SK-N-SH (cell line): ENCODE data around the gene B3GAT3. TPM values are rescaled to one million over a fixed set of nuclear protein-coding genes. Genes with fewer than 3 reads are reported as not detected.

Experiments
- CTCF ChIA-PET: fragments of 300-600, 350-600 bp; formaldehyde crosslinking; extraction: SDS; loops from one replicate; lab custom pipeline; 2021; lab: Yijun Ruan, JAX
- POLR2A ChIA-PET: fragments of 350-600 bp; sonication (Branson Sonifier 250); formaldehyde crosslinking; extraction: SDS; loops from one replicate; lab custom pipeline; 2020; ENCODE audit warnings: antibody characterized with exemption, inconsistent platforms; lab: Yijun Ruan, JAX
- DNase-seq: peaks from one replicate; pipeline ENCODE4 v3.0.0; 2012
- H2AFZ ChIP-seq: fragments of 200-600 bp; sonication (generic); 2 replicates; pipeline ENCODE4 v1.8.1; 2016; ENCODE audit warnings: antibody characterized with exemption, mild to moderate bottlenecking, low read depth
- H3F3A ChIP-seq: fragments of 200-600 bp; sonication (generic); replicated peaks from 2 replicates; pipeline ENCODE3; 2016; ENCODE audit warnings: antibody characterized with exemption, mild to moderate bottlenecking; ENCODE audit not compliant: insufficient read depth
- H3K27ac ChIP-seq, 2 experiments: fragments of 200-500 bp in 1 of 2; fragments of 200-600 bp in 1 of 2; sonication (Bioruptor generic) in 1 of 2; sonication (generic), shearing (Covaris generic) in 1 of 2; 2 replicates each; pipeline versions ENCODE4 v1.5.1 to v1.6.1; 2014 to 2016; ENCODE audit warnings: low read depth in 2 of 2, inconsistent platforms in 1 of 2, low read length in 1 of 2, mild to moderate bottlenecking in 1 of 2, mixed read lengths in 1 of 2
- H3K27me3 ChIP-seq: fragments of 200-600 bp; sonication (generic), shearing (Covaris generic); 2 replicates; pipeline ENCODE4 v1.6.1; 2016; ENCODE audit warnings: mixed run types; ENCODE audit not compliant: insufficient read depth
- H3K36me3 ChIP-seq, 2 experiments: fragments of 200-500 bp in 1 of 2; fragments of 200-600 bp in 1 of 2; sonication (Bioruptor generic) in 1 of 2; sonication (generic) in 1 of 2; replicated peaks in 1 of 2; 2 replicates each; pipeline versions ENCODE3 to v1.5.1; 2014 to 2016; ENCODE audit warnings: low read length in 1 of 2, mild to moderate bottlenecking in 1 of 2; ENCODE audit not compliant: insufficient read depth in 2 of 2, control insufficient read depth in 1 of 2
- H3K4me1 ChIP-seq, 2 experiments: fragments of 200-500 bp in 1 of 2; fragments of 200-600 bp in 1 of 2; sonication (Bioruptor generic) in 1 of 2; sonication (generic), shearing (Covaris generic) in 1 of 2; 2 replicates each; pipeline versions ENCODE4 v1.5.1 to v1.6.1; 2014 to 2016; ENCODE audit warnings: low read depth in 1 of 2, low read length in 1 of 2, mixed run types in 1 of 2; ENCODE audit not compliant: insufficient read depth in 2 of 2, control insufficient read depth in 1 of 2
- H3K4me2 ChIP-seq: fragments of 200-600 bp; sonication (generic), shearing (Covaris generic); 2 replicates; pipeline ENCODE4 v1.6.1; 2017; ENCODE audit warnings: mixed run types
- H3K4me3 ChIP-seq, 2 experiments: fragments of 200-500 bp in 1 of 2; fragments of 200-600 bp in 1 of 2; sonication (Bioruptor generic) in 1 of 2; sonication (generic), shearing (Covaris generic) in 1 of 2; 2 replicates each; pipeline versions ENCODE4 v1.5.1 to v1.8.1; 2014 to 2016; ENCODE audit warnings: low read depth in 2 of 2, inconsistent platforms in 1 of 2, low read length in 1 of 2, mild to moderate bottlenecking in 1 of 2, mixed read lengths in 1 of 2, moderate library complexity in 1 of 2
- H3K79me2 ChIP-seq: fragments of 200-600 bp; sonication (generic); 2 replicates; pipeline ENCODE4 v1.8.1; 2017; ENCODE audit warnings: mild to moderate bottlenecking; ENCODE audit not compliant: insufficient read depth
- H3K9ac ChIP-seq: fragments of 200-600 bp; sonication (generic); 2 replicates; pipeline ENCODE4 v1.6.1; 2017; ENCODE audit warnings: mixed run types
- H3K9me2 ChIP-seq: fragments of 200-600 bp; sonication (generic); 2 replicates; pipeline ENCODE4 v1.6.1; 2017; ENCODE audit warnings: mixed run types
- H3K9me3 ChIP-seq: fragments of 200-600 bp; sonication (generic); 2 replicates; pipeline ENCODE4 v1.6.1; 2017; ENCODE audit warnings: mixed run types, mild to moderate bottlenecking, moderate library complexity
- H4K20me1 ChIP-seq: fragments of 200-600 bp; sonication (generic); 2 replicates; pipeline ENCODE4 v1.6.1; 2017; ENCODE audit warnings: mild to moderate bottlenecking, mixed run types; ENCODE audit not compliant: insufficient read depth
- FOSL2 ChIP-seq: IDR thresholded peaks from 2 replicates; pipeline ENCODE4 v1.4.0; 2012; ENCODE audit warnings: low read depth, mild to moderate bottlenecking, moderate library complexity, borderline replicate concordance
- FOXJ3 ChIP-seq: sonication (generic); formaldehyde crosslinking; IDR thresholded peaks from 2 replicates; pipeline ENCODE4 v1.5.1; 2020; ENCODE audit warnings: mild to moderate bottlenecking, missing genetic modification reagents
- FOXM1 ChIP-seq: IDR thresholded peaks from 2 replicates; pipeline ENCODE4 v1.4.0; 2012; ENCODE audit warnings: low read depth, mild to moderate bottlenecking
- RFX5 ChIP-seq: IDR thresholded peaks from 2 replicates; pipeline ENCODE4 v1.6.1; 2012; ENCODE audit warnings: mild to moderate bottlenecking, improper control_type of control experiment, low read length
- TAF1 ChIP-seq: IDR thresholded peaks from 2 replicates; pipeline ENCODE4 v1.6.1; 2012; ENCODE audit warnings: low read depth, mild to moderate bottlenecking, low read length, moderate library complexity, borderline replicate concordance
- TCF12 ChIP-seq: IDR thresholded peaks from 2 replicates; pipeline ENCODE4 v1.4.0; 2012
- USF1 ChIP-seq: IDR thresholded peaks from 2 replicates; pipeline ENCODE4 v1.4.0; 2012; ENCODE audit warnings: low read depth, borderline replicate concordance
- USF2 ChIP-seq: fragments of 150-350 bp; IDR thresholded peaks from 2 replicates; pipeline ENCODE4 v1.6.1; 2017; ENCODE audit warnings: antibody characterized with exemption, low read length, low read depth, borderline replicate concordance
- YY1 ChIP-seq: IDR thresholded peaks from 2 replicates; pipeline ENCODE4 v1.4.0; 2012; ENCODE audit warnings: low read depth, mild to moderate bottlenecking
- WGBS: methylation state at CpG from one replicate; pipeline ENCODE4 v1.1.6; 2017; ENCODE audit warnings: low lambda C conversion rate; 5-methylcytosine and 5-hydroxymethylcytosine counted together
- polyA plus RNA-seq, 3 experiments: library from polyadenylated mRNA; depleted of rRNA; stranded (reverse); fragments of >200 nt; gene quantifications; 2 replicates each; pipeline ENCODE4 v1.2.3, GENCODE V29; 2012
- TF ChIP-seq, protein P1 (sequence below): fragments of 200-600 bp; sonication (generic); IDR thresholded peaks from 2 replicates; pipeline ENCODE4 v1.6.1; 2017; ENCODE audit warnings: antibody characterized with exemption, mild to moderate bottlenecking, moderate library complexity

The B3GAT3 gene
- polyA plus RNA-seq, 1 of the 3 experiments (the other 2 are of a cell fraction): 104 TPM

DNA sequence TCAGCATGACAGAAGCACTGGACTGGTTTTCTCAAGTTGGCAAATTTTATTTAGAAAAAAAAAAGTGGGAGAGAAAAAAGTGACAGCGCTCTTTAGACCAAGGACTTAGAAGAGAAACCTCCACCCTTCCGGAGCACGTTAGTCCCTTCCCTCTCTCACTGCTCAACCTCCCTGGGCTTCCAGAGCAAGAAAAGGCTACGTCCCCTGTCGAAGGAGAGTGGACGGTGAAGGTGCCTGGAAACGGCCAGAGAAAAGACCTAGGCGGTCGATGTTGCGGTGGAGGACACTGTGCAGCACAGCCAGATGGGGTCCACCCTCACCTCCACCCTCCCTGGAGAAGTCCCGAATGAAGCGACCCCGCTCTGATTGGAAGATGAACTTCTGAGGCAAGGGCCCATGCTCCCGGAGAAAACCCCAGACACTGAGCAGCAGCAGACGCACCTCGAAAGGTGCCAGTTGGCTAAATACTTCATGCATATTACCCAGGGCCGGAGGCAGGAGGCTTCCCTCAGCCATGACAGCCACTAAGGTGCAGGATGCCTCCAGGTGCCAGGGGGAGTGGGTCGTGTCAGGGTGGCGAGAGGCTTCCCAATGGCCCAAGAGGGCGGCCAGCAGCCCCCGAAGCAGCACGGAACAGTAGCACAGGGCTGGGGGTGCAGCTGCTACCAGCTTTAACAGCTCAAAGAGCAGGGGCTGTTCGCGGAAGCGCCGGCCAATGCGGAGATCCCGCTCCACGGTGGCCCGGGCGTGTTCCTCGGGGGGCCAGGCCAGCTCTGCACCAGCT, 25.2 kb upstream of the B3GAT3 start:
- 48% methylated on average over 17 of the region's 32 CpGs for WGBS
- Histone ChIP-seq H3K27me3 (no peaks in the 10 kb centered on the region), H3K27ac (no peak overlapping the region), H4K20me1 (0 out of 2 replicates have a peak, but pooled peaks cover 5% of the 10 kb centered on the region), H3K36me3 (peaks cover 21 to 31% of the 10 kb centered on the region in 2 experiments), H3K9me3 (no peaks in the 10 kb centered on the region), H3K79me2 (peaks cover 63% of the 10 kb centered on the region), H3K9me2 (no peaks in the 10 kb centered on the region), H2AFZ (no peak overlapping the region), H3F3A (peaks cover 5% of the 10 kb centered on the region), H3K9ac (no peak overlapping the region), H3K4me3 (no peak overlapping the region), H3K4me2 (0 out of 2 replicates have a peak overlapping the region, but pooled peaks have one; percentile 33), H3K4me1 (peaks cover 7 to 10% of the 10 kb centered on the region in 2 experiments; a peak in 2 of 4 replicates)
- TF ChIP-seq USF1 (no peak), RFX5 (no peak), FOXJ3 (no peak), YY1 (no peak), FOXM1 (no peak), USF2 (no peak), FOSL2 (no peak), TCF12 (no peak), TAF1 (no peak)
- TF ChIP-seq, protein P1, sequence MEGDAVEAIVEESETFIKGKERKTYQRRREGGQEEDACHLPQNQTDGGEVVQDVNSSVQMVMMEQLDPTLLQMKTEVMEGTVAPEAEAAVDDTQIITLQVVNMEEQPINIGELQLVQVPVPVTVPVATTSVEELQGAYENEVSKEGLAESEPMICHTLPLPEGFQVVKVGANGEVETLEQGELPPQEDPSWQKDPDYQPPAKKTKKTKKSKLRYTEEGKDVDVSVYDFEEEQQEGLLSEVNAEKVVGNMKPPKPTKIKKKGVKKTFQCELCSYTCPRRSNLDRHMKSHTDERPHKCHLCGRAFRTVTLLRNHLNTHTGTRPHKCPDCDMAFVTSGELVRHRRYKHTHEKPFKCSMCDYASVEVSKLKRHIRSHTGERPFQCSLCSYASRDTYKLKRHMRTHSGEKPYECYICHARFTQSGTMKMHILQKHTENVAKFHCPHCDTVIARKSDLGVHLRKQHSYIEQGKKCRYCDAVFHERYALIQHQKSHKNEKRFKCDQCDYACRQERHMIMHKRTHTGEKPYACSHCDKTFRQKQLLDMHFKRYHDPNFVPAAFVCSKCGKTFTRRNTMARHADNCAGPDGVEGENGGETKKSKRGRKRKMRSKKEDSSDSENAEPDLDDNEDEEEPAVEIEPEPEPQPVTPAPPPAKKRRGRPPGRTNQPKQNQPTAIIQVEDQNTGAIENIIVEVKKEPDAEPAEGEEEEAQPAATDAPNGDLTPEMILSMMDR: no peak
- peak; percentile 43 for DNase-seq
- CTCF ChIA-PET: interaction anchor here (1.5 to 2.4 kb wide), 4 partner anchors 18 to 252 kb away, joined by 4 to 10 read pairs (median 4); partner anchors contain the start of genes C11orf98, CSKMT, SLC3A2 and TUT1
- POLR2A ChIA-PET: interaction anchor here (0.7 to 7.3 kb wide), 9 partner anchors 8 to 194 kb away, joined by 3 to 52 read pairs (median 6); partner anchors contain the start of genes B3GAT3, C11orf98, CSKMT and LBHD1
